NCI-H1417 treated with DMSO at 0.1 percent for 48 hours (cell line): ENCODE measurements around the gene AFAP1.

Source experiments
- DNase-seq: peaks from one replicate; lab custom pipeline; 2025; lab: John Stamatoyannopoulos, UW

Gene AFAP1

GRCh38 chr4:7841071-7841470 is 98.6 kb downstream of the AFAP1 start:
- DNase-seq = no peak

GRCh38 chr4:7839856-7840255 is 99.8 kb downstream of the AFAP1 start:
- no peak for DNase-seq

- DNase-seq = no peak
Observed at GRCh38 chr4:7838136-7838782, 101.4 kb downstream of the AFAP1 start.

GRCh38 chr4:7837597-7838135 is 102.0 kb downstream of the AFAP1 start:
- no peak for DNase-seq

GRCh38 chr4:7831858-7832730 is 107.6 kb downstream of the AFAP1 start:
- DNase-seq = no peak

GRCh38 chr4:7831330-7831729 is 108.3 kb downstream of the AFAP1 start:
- no peak for DNase-seq

- DNase-seq = no peak
Observed at GRCh38 chr4:7830747-7831146, 108.9 kb downstream of the AFAP1 start.

GRCh38 chr4:7829652-7830580 is 109.7 kb downstream of the AFAP1 start:
- no peak for DNase-seq

- DNase-seq = no peak
Observed at GRCh38 chr4:7828793-7829301, 110.8 kb downstream of the AFAP1 start.

- DNase-seq = no peak
Observed at GRCh38 chr4:7828011-7828720, 111.5 kb downstream of the AFAP1 start.

GRCh38 chr4:7827566-7827965 is 112.1 kb downstream of the AFAP1 start:
- DNase-seq = no peak

- DNase-seq = no peak
Observed at GRCh38 chr4:7826909-7827306, 112.8 kb downstream of the AFAP1 start.

GRCh38 chr4:7826176-7826908 is 113.3 kb downstream of the AFAP1 start:
- no peak for DNase-seq

GRCh38 chr4:7824218-7824617 is 115.4 kb downstream of the AFAP1 start:
- DNase-seq = no peak

- DNase-seq = no peak
Observed at GRCh38 chr4:7823416-7823824, 116.2 kb downstream of the AFAP1 start.

GRCh38 chr4:7822877-7823276 is 116.8 kb downstream of the AFAP1 start:
- DNase-seq = no peak

GRCh38 chr4:7822137-7822505 is 117.5 kb downstream of the AFAP1 start:
- no peak for DNase-seq

GRCh38 chr4:7821245-7822136 is 118.2 kb downstream of the AFAP1 start:
- no peak for DNase-seq

- no peak for DNase-seq
Observed at GRCh38 chr4:7820031-7820818, 119.4 kb downstream of the AFAP1 start.
